ENCODE data around the gene ZNF366. TPM values are rescaled to one million over a fixed set of nuclear protein-coding genes. Genes with fewer than 3 reads are reported as not detected.

ZNF366 gene
- total and polyA plus RNA-seq, 2 experiments from 2014 or later: not detected

DNA sequence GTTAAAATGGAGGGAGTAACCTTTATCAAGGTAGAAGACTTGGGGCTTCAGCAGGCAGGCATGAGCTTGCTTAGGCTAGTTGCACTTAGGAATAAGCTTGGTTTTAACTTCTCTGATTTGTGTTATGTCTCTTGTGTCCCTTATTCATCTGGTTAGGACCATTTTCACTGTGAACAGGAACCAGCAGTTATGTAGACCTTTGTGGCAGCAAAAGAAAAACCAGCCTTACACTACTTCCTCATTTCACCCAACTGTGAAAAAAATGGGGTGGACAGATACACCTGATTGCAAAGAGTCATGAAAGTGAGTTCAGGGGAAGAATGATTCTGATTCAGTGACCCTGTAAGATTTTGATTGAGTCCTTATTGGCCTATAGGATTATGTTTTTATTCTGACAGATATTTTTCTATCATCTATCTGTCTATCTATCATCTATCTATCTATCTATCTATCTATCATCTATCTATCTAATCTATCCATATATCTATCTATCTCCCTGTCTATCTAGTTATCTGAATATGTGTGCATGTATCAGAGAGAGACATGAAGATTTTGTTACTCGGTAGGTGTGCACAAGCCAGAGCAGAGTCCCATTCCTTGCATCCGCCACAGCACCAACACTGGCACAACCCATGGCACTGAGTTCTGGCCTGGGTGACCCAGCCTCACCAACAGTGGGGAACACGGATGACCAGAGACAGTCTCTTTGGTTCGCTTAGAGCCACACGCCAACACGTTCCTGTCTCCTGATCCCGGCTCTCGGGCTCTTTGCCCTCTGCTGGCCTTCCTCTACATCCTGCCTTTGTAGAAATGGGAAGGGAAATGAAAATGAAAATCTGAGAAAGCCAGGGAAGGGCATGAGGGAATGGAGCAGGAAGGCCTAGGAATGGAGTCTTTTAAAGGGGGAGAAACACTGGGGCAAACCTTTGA, 1.3 kb upstream of the ZNF366 start:
- Histone ChIP-seq H3K27ac (no peak overlapping the region), H3K4me3 (no peak overlapping the region), H3K27me3 (no peaks in the 10 kb centered on the region), H3K36me3 (no peaks in the 10 kb centered on the region), H3K9me3 (ENCODE audit: low read depth) (no peaks in the 10 kb centered on the region), H3K4me1 (ENCODE audit: low read depth) (peaks cover 5% of the 10 kb centered on the region)
- TF ChIP-seq, protein P1, sequence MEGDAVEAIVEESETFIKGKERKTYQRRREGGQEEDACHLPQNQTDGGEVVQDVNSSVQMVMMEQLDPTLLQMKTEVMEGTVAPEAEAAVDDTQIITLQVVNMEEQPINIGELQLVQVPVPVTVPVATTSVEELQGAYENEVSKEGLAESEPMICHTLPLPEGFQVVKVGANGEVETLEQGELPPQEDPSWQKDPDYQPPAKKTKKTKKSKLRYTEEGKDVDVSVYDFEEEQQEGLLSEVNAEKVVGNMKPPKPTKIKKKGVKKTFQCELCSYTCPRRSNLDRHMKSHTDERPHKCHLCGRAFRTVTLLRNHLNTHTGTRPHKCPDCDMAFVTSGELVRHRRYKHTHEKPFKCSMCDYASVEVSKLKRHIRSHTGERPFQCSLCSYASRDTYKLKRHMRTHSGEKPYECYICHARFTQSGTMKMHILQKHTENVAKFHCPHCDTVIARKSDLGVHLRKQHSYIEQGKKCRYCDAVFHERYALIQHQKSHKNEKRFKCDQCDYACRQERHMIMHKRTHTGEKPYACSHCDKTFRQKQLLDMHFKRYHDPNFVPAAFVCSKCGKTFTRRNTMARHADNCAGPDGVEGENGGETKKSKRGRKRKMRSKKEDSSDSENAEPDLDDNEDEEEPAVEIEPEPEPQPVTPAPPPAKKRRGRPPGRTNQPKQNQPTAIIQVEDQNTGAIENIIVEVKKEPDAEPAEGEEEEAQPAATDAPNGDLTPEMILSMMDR (IDR thresholded peaks at IDR 0.05; ENCODE audit: low read depth, low read length): no peak
- no peak for DNase-seq (ENCODE audit: low read depth in 1 of 2, low spot score in 1 of 2)

DNA sequence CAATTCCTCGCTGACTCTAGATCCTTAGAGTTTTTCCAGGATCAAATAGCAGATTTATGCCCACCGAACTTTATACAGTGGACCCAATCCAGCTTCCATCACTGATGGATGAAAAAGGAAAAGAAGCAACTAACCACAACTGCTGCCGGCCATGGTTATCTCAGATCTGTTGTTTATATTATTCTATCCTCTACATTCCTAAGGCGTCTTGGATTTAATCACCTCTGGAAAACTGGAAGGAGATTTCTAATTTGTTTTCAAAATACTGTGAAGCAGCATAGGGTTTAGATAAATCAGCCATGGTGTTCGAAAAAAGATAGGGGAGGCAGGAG, 663 bp upstream of the ZNF366 start:
- TF ChIP-seq, protein P1 (IDR thresholded peaks at IDR 0.05; ENCODE audit: low read depth, low read length): no peak
- H3K4me1 ChIP-seq (ENCODE audit: low read depth): peaks cover 5% of the 10 kb centered on the region
- no peak overlapping the region for H3K4me3 ChIP-seq
- no peaks in the 10 kb centered on the region for H3K27me3 ChIP-seq
- H3K36me3 ChIP-seq: no peaks in the 10 kb centered on the region
- H3K9me3 ChIP-seq (ENCODE audit: low read depth): no peaks in the 10 kb centered on the region
- H3K27ac ChIP-seq: no peak overlapping the region
- DNase-seq (ENCODE audit: low read depth in 1 of 2, low spot score in 1 of 2): no peak

DNA sequence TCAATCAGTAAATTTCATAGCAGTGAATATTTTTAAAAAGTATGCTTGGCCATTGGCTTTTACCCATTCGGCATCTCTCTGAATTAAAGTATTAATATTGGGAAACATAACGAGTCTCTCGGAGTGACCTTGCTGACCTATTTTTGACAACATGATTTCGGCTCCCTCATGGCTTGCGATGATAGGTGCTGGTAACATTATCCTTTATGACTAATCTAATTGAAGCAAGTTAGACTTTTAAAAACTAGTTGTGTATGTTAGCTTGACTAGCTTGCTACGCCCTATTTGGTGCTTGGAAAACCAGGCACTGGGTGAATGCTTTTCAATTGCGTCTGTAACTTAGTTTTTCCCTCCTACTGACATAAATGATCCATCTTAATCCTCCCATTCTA, 1.1 kb downstream of the ZNF366 start:
- Histone ChIP-seq H3K27ac (no peak overlapping the region), H3K4me3 (no peak overlapping the region), H3K9me3 (ENCODE audit: low read depth) (no peaks in the 10 kb centered on the region), H3K36me3 (no peaks in the 10 kb centered on the region), H3K4me1 (ENCODE audit: low read depth) (peaks cover 5% of the 10 kb centered on the region), H3K27me3 (no peaks in the 10 kb centered on the region)
- DNase-seq (ENCODE audit: low read depth in 1 of 2, low spot score in 1 of 2): no peak
- TF ChIP-seq, protein P1 (IDR thresholded peaks at IDR 0.05; ENCODE audit: low read depth, low read length): no peak

- Histone ChIP-seq H3K27ac (no peak overlapping the region), H3K4me1 (ENCODE audit: low read depth) (peaks cover 5% of the 10 kb centered on the region), H3K27me3 (no peaks in the 10 kb centered on the region), H3K36me3 (no peaks in the 10 kb centered on the region), H3K4me3 (no peak overlapping the region), H3K9me3 (ENCODE audit: low read depth) (no peaks in the 10 kb centered on the region)
- TF ChIP-seq, protein P1 (IDR thresholded peaks at IDR 0.05; ENCODE audit: low read depth, low read length): no peak
- no peak for DNase-seq (ENCODE audit: low read depth in 1 of 2, low spot score in 1 of 2)
These were observed 1.6 kb downstream of the ZNF366 start for GRCh38 chr5:72505539-72506157.

- H3K9me3 ChIP-seq (ENCODE audit: low read depth): no peaks in the 10 kb centered on the region
- H3K4me1 ChIP-seq (ENCODE audit: low read depth): peaks cover 5% of the 10 kb centered on the region
- H3K27ac ChIP-seq: no peak overlapping the region
- TF ChIP-seq, protein P1 (IDR thresholded peaks at IDR 0.05; ENCODE audit: low read depth, low read length): no peak
- no peaks in the 10 kb centered on the region for H3K27me3 ChIP-seq
- no peak for DNase-seq (ENCODE audit: low read depth in 1 of 2, low spot score in 1 of 2)
- no peak overlapping the region for H3K4me3 ChIP-seq
- H3K36me3 ChIP-seq: no peaks in the 10 kb centered on the region
These were observed 2.2 kb downstream of the ZNF366 start for GRCh38 chr5:72505016-72505415.
